ENCODE data around the gene TGFBR2.

The TGFBR2 gene

GRCh38 chr3:30730967-30731366, 124.6 kb downstream of the TGFBR2 start:
- no peak overlapping the region for H3K4me3 ChIP-seq (replicated peaks in 1 of 2; ENCODE audit: low read depth in 2 of 2, low read length in 2 of 2)
- no peak for DNase-seq (ENCODE audit: low read depth in 2 of 2)
- TF ChIP-seq CTCF (IDR thresholded peaks at IDR 0.05; ENCODE audit: low read depth, low read length): no peak

GRCh38 chr3:30733209-30733608, 126.8 kb downstream of the TGFBR2 start:
- no peak overlapping the region for H3K4me3 ChIP-seq (replicated peaks in 1 of 2; ENCODE audit: low read depth in 2 of 2, low read length in 2 of 2)
- no peak for TF ChIP-seq CTCF (IDR thresholded peaks at IDR 0.05; ENCODE audit: low read depth, low read length)
- DNase-seq (ENCODE audit: low read depth in 2 of 2): no peak

- DNase-seq (ENCODE audit: low read depth in 2 of 2): no peak
- no peak overlapping the region for H3K4me3 ChIP-seq (replicated peaks in 1 of 2; ENCODE audit: low read depth in 2 of 2, low read length in 2 of 2)
- TF ChIP-seq CTCF (IDR thresholded peaks at IDR 0.05; ENCODE audit: low read depth, low read length): no peak
These were observed 127.3 kb downstream of the TGFBR2 start for GRCh38 chr3:30733696-30734095.

- H3K4me3 ChIP-seq (replicated peaks in 1 of 2; ENCODE audit: low read depth in 2 of 2, low read length in 2 of 2): no peak overlapping the region
- DNase-seq (ENCODE audit: low read depth in 2 of 2): no peak
- TF ChIP-seq CTCF (IDR thresholded peaks at IDR 0.05; ENCODE audit: low read depth, low read length): no peak
These were observed 131.5 kb downstream of the TGFBR2 start for GRCh38 chr3:30737743-30738499.

GRCh38 chr3:30738605-30739004, 132.2 kb downstream of the TGFBR2 start:
- H3K4me3 ChIP-seq (replicated peaks in 1 of 2; ENCODE audit: low read depth in 2 of 2, low read length in 2 of 2): no peak overlapping the region
- no peak for TF ChIP-seq CTCF (IDR thresholded peaks at IDR 0.05; ENCODE audit: low read depth, low read length)
- DNase-seq (ENCODE audit: low read depth in 2 of 2): no peak

GRCh38 chr3:30741889-30742288, 135.5 kb downstream of the TGFBR2 start:
- H3K4me3 ChIP-seq (replicated peaks in 1 of 2; ENCODE audit: low read depth in 2 of 2, low read length in 2 of 2): no peak overlapping the region
- DNase-seq (ENCODE audit: low read depth in 2 of 2): no peak
- TF ChIP-seq CTCF (IDR thresholded peaks at IDR 0.05; ENCODE audit: low read depth, low read length): no peak

Measured in cardiac fibroblast (primary cell).